VCaP (cell line): ENCODE results near the gene CALML4.
"Not testable (repeated sequence)": the region's sequence is repeated elsewhere in the genome, so short reads cannot be mapped to it uniquely, and the experiment has no call there.

ENCODE experiments used
- H3K27ac ChIP-seq: fragments of 450-650 bp; 2 replicates; pipeline ENCODE4 v1.5.1; 2017
- CTCF ChIP-seq: fragments of 450-650 bp; conservative IDR thresholded peaks from 2 replicates; pipeline ENCODE4 v1.5.1; 2017; ENCODE audit warnings: mild to moderate bottlenecking, moderate library complexity

The CALML4 gene

GRCh38 chr15:68229386-68230156 lies 24.4 kb upstream of the CALML4 start, which contains the start of gene CLN6:
Gene CLN6, minus strand, starts transcription at chr15:68229728. Its CDS starts 144 bp downstream, at chr15:68229584.
- TF ChIP-seq CTCF, result no peak
- peak within 1 kb of the TSS; percentile 91 for H3K27ac ChIP-seq

GRCh38 chr15:68228971-68229385 lies 23.8 kb upstream of the CALML4 start:
- TF ChIP-seq CTCF, result no peak
- H3K27ac ChIP-seq, result peak overlapping the region; percentile 91

- no peak for TF ChIP-seq CTCF
- peak overlapping the region; percentile 91 for H3K27ac ChIP-seq
These were observed 23.2 kb upstream of the CALML4 start for GRCh38 chr15:68228143-68228970.

GRCh38 chr15:68227643-68228142 lies 22.6 kb upstream of the CALML4 start:
- H3K27ac ChIP-seq, result peak overlapping the region; percentile 91; the same call in 1 of the 2 replicates
- TF ChIP-seq CTCF, result no peak

- not testable (repeated sequence) for H3K27ac ChIP-seq
These were observed 20.3 kb upstream of the CALML4 start for GRCh38 chr15:68225442-68225841.

- H3K27ac ChIP-seq, result no peak overlapping the region
- no peak for TF ChIP-seq CTCF
These were observed 19.6 kb upstream of the CALML4 start for GRCh38 chr15:68224546-68225250.

GRCh38 chr15:68224108-68224507 lies 19.0 kb upstream of the CALML4 start:
- H3K27ac ChIP-seq, result no peak overlapping the region
- no peak for TF ChIP-seq CTCF
